ACHN (cell line): ENCODE data around the gene STX16.

Experiments
- DNase-seq: peaks from one replicate; pipeline ENCODE4 v3.0.0-alpha.2; 2015
- in situ Hi-C: cut with HindIII; loops from 2 replicates; pipeline ENCODE4 v1.10.0; 2017; ENCODE audit warnings: low sequenced_read_pairs, low pct_ligation_motif_present, low pct_unique_long_range_greater_than_20kb

Gene STX16

GRCh38 chr20:58711266-58712051, 60.4 kb downstream of the STX16 start:
- DNase-seq: no peak
- in situ Hi-C loops: no loop called here

- no peak for DNase-seq
- in situ Hi-C loops: no loop called here
These were observed 61.2 kb downstream of the STX16 start for GRCh38 chr20:58712151-58712791.

- no peak for DNase-seq
- in situ Hi-C loops: no loop called here
These were observed 62.0 kb downstream of the STX16 start for GRCh38 chr20:58712806-58713731.

GRCh38 chr20:58713801-58714339, 62.8 kb downstream of the STX16 start:
- DNase-seq: no peak
- in situ Hi-C loops: no loop called here

- in situ Hi-C loops: no loop called here
- no peak for DNase-seq
These were observed 63.3 kb downstream of the STX16 start for GRCh38 chr20:58714340-58714922.

- in situ Hi-C loops: no loop called here
- DNase-seq: no peak
These were observed 63.9 kb downstream of the STX16 start for GRCh38 chr20:58714923-58715351.

- no peak for DNase-seq
- in situ Hi-C loops: no loop called here
These were observed 64.3 kb downstream of the STX16 start for GRCh38 chr20:58715391-58715800.

- in situ Hi-C loops: no loop called here
- DNase-seq: no peak
These were observed 64.9 kb downstream of the STX16 start for GRCh38 chr20:58715801-58716475.

GRCh38 chr20:58716476-58717277, 65.6 kb downstream of the STX16 start:
- in situ Hi-C loops: no loop called here
- no peak for DNase-seq

GRCh38 chr20:58717278-58718091, 66.4 kb downstream of the STX16 start:
- no peak for DNase-seq
- in situ Hi-C loops: no loop called here

- in situ Hi-C loops: no loop called here
- no peak for DNase-seq
These were observed 67.1 kb downstream of the STX16 start for GRCh38 chr20:58718121-58718563.

GRCh38 chr20:58718729-58719128, 67.6 kb downstream of the STX16 start:
- DNase-seq: no peak
- in situ Hi-C loops: no loop called here

- in situ Hi-C loops: no loop called here
These were observed 68.2 kb downstream of the STX16 start for GRCh38 chr20:58719258-58719657.

GRCh38 chr20:58719971-58720371, 68.9 kb downstream of the STX16 start:
- no peak for DNase-seq
- in situ Hi-C loops: no loop called here

More at GRCh38 chr20:58719258-58719657, 68.2 kb downstream of the STX16 start:
- no peak for DNase-seq

- DNase-seq: no peak
- in situ Hi-C loops: no loop called here
These were observed 69.8 kb downstream of the STX16 start for GRCh38 chr20:58720890-58721289.

GRCh38 chr20:58721951-58722778, 71.1 kb downstream of the STX16 start:
- in situ Hi-C loops: no loop called here
- DNase-seq: no peak
